Nephron progenitor cell (in vitro differentiated cells): ENCODE measurements around the gene NTRK2.

Source experiments
- DNase-seq: peaks from one replicate; pipeline ENCODE4 v3.0.0; 2021
- H3K27ac Mint-ChIP-seq: 2 replicates; pipeline ENCODE4 v1.8.0; 2021; ENCODE audit warnings: mild to moderate bottlenecking, moderate library complexity, mixed read lengths
- H3K27me3 Mint-ChIP-seq: 2 replicates; pipeline ENCODE4 v1.8.0; 2021; ENCODE audit warnings: mild to moderate bottlenecking, low read depth, mixed read lengths; ENCODE audit not compliant: poor library complexity
- H3K36me3 Mint-ChIP-seq: 2 replicates; pipeline ENCODE4 v1.8.0; 2021; ENCODE audit warnings: low read depth, mixed read lengths
- H3K4me1 Mint-ChIP-seq: 2 replicates; pipeline ENCODE4 v1.8.0; 2021; ENCODE audit warnings: mixed read lengths
- H3K4me3 Mint-ChIP-seq: 2 replicates; pipeline ENCODE4 v1.8.0; 2021; ENCODE audit warnings: mild to moderate bottlenecking, moderate library complexity, mixed read lengths
- H3K9me3 Mint-ChIP-seq: 2 replicates; pipeline ENCODE4 v1.8.0; 2021; ENCODE audit warnings: mild to moderate bottlenecking, moderate library complexity, mixed read lengths
- CTCF ChIP-seq: fragments of 200-600 bp; sonication (generic); IDR thresholded peaks from 2 replicates; pipeline ENCODE4 v1.5.0; 2021; ENCODE audit warnings: antibody characterized with exemption

The NTRK2 gene

GRCh38 chr9:84759804-84760203, 90.3 kb downstream of the NTRK2 start:
- H3K36me3 Mint-ChIP-seq: peaks cover 37% of the 10 kb centered on the region
- no peaks in the 10 kb centered on the region for H3K27me3 Mint-ChIP-seq
- no peak overlapping the region for H3K4me3 Mint-ChIP-seq
- peaks cover 19% of the 10 kb centered on the region for H3K9me3 Mint-ChIP-seq
- no peak for DNase-seq
- no peak for TF ChIP-seq CTCF
- no peak overlapping the region for H3K27ac Mint-ChIP-seq
- no peaks in the 10 kb centered on the region for H3K4me1 Mint-ChIP-seq

- Mint-ChIP-seq H3K4me1 (no peaks in the 10 kb centered on the region), H3K27me3 (no peaks in the 10 kb centered on the region)
These were observed 91.7 kb downstream of the NTRK2 start for GRCh38 chr9:84761137-84761808.

GRCh38 chr9:84772511-84772910, 103.0 kb downstream of the NTRK2 start:
- no peaks in the 10 kb centered on the region for H3K9me3 Mint-ChIP-seq
- no peaks in the 10 kb centered on the region for H3K36me3 Mint-ChIP-seq
- H3K27me3 Mint-ChIP-seq: no peaks in the 10 kb centered on the region
- peaks cover 30% of the 10 kb centered on the region for H3K4me1 Mint-ChIP-seq
- no peak for DNase-seq
- H3K4me3 Mint-ChIP-seq: no peak overlapping the region
- TF ChIP-seq CTCF: no peak
- H3K27ac Mint-ChIP-seq: no peak overlapping the region

More at GRCh38 chr9:84761137-84761808, 91.7 kb downstream of the NTRK2 start:
- no peak overlapping the region for H3K27ac Mint-ChIP-seq
- peaks cover 39% of the 10 kb centered on the region for H3K36me3 Mint-ChIP-seq
- DNase-seq: no peak
- H3K9me3 Mint-ChIP-seq: peaks cover 19% of the 10 kb centered on the region
- TF ChIP-seq CTCF: no peak
- no peak overlapping the region for H3K4me3 Mint-ChIP-seq

GRCh38 chr9:84773022-84773421, 103.5 kb downstream of the NTRK2 start:
- TF ChIP-seq CTCF: no peak
- Mint-ChIP-seq H3K27ac (no peak overlapping the region), H3K9me3 (no peaks in the 10 kb centered on the region), H3K4me3 (no peak overlapping the region), H3K4me1 (peaks cover 30% of the 10 kb centered on the region), H3K27me3 (no peaks in the 10 kb centered on the region), H3K36me3 (no peaks in the 10 kb centered on the region)
- DNase-seq: no peak

- Mint-ChIP-seq H3K36me3 (no peaks in the 10 kb centered on the region), H3K27me3 (no peaks in the 10 kb centered on the region), H3K4me3 (no peak overlapping the region), H3K9me3 (no peaks in the 10 kb centered on the region), H3K4me1 (peaks cover 39% of the 10 kb centered on the region), H3K27ac (no peak overlapping the region)
- no peak for TF ChIP-seq CTCF
- no peak for DNase-seq
These were observed 105.6 kb downstream of the NTRK2 start for GRCh38 chr9:84775056-84775643.

- H3K4me3 Mint-ChIP-seq: no peak overlapping the region
- no peak for DNase-seq
- peaks cover 25% of the 10 kb centered on the region for H3K4me1 Mint-ChIP-seq
- no peak for TF ChIP-seq CTCF
- no peaks in the 10 kb centered on the region for H3K9me3 Mint-ChIP-seq
- peaks cover 5% of the 10 kb centered on the region for H3K36me3 Mint-ChIP-seq
- peak overlapping the region; percentile 86 for H3K27ac Mint-ChIP-seq
- H3K27me3 Mint-ChIP-seq: peaks cover 3% of the 10 kb centered on the region
These were observed 109.0 kb downstream of the NTRK2 start for GRCh38 chr9:84778570-84778969.
